HG03439 (cell line): ENCODE measurements around the gene ADAMTSL1.

ENCODE experiments used
- ATAC-seq: cut with Tn5 transposase; IDR thresholded peaks from one replicate; pipeline ENCODE4 v1.9.1; 2021; ENCODE audit warnings: mild to moderate bottlenecking, moderate library complexity; ENCODE audit not compliant: unreplicated experiment

Gene ADAMTSL1

DNA sequence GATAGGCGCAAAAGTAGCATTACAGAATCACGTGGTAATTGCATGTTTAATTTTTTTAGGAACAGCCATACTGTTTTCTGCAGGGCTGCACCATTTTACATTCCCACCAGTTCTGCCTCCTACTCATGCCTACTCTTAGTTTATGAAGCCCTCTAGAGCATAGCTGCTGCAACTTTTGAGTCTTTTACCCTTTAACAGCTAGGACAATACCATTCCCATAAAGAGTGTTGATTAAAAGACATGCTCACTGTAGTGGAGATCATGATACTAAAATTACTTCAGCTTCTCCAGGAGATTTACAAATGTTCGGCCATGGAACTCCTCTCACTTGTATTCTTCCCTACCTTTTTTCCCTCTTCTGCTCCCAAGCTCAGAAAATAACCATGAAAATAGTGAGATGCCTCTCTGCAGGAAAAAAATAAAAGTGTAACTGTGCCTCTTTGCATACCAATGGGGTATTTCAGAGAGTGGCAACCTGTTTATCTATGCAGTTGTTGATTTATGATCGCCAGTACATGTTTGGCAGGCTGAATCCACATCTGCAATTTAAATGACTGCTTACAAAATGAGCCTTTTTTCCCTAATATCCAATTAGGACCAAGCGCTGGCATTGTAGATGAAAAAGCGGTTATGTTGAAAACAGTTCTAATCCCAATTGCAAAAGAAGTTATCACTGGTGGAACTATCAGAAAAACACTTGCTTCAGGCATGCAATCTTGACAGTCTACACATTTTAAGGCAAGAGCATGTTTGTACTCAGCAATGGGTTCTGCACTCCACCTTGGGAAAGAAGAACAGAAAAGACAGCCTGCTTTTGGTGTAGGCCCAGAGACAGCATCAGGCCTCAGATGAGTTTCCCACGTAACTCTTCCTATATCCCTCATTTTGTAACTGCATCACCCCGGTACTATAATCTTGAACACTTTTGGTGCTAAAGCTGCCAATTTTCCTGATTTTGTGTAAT lies 131.1 kb downstream of the ADAMTSL1 start:
- ATAC-seq = no peak

DNA sequence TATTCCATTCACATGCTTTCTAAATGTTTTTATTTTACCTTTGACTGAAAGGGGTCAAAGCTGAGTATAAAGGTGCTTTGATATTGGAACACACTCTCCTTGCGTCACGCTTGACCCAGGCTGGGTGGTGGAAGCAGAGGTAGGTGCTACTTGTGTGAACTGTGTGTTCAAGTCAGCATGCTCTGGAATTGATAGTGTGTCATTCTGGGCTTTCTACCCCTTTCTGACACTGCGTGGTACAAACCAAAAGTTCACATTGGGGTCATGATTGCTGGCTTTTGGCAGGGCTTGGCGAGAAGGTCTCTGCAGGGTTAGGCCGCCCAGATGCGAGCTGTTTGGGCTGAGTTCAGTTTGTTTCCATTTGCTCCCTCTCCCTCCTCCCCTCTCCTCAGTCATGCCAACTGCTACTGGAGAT lies 131.8 kb downstream of the ADAMTSL1 start:
- no peak for ATAC-seq

DNA sequence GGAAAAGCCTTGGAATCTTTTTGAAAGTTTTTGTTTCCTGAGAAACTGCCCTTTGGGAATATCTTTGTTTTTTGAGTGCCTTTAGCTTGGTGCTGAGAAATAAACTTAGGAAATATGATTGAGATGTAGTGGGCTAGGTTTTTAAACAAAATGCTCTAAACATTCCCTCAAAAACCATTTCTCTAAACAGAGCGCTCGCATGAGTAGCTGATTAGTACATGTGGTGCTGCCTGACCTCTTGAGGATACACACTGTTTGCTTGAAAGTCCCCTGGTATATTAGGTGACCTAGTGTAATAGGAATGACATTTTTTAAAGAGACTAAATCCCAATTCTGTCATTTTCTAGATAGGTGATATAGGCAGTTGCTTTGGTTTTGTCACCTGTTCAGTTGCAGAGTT lies 132.3 kb downstream of the ADAMTSL1 start:
- ATAC-seq = no peak

DNA sequence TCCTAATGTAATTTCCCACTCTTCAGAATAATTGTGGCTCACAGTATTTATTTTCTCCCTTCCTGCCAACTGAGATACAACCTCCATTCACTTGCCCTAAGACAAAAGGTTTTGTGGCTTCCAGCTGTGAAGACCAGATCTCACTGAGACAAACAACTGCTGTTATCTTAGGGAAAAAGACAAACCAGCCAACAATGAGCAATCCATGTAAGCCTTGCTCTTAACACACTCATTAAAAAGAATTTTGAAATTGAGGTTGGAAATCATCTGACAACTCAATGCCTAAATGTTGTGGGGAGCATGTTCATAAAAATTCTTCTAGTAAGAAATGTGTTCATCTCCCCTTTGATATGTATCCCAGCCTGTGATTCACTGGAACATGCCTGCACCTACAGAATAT lies 132.9 kb downstream of the ADAMTSL1 start:
- no peak for ATAC-seq

DNA sequence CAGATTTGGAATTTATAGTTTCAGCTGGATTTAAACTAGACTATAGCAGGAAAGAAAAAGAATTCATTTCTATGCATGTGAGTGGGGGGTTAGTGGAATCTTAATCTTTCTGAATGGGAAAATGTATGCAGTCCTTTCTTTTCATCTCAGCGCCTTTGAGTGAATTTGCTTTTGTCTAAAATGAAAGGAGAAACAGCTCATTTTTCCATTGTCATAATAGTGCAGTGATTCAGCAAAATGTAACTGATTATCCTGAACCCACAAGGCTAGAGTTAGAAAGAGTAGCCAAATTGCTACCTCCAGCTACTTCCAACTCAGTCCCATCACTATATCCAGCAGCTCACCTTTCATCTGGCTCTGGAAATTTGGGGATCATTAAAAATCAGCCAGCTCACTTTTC lies 134.4 kb downstream of the ADAMTSL1 start:
- ATAC-seq = no peak

DNA sequence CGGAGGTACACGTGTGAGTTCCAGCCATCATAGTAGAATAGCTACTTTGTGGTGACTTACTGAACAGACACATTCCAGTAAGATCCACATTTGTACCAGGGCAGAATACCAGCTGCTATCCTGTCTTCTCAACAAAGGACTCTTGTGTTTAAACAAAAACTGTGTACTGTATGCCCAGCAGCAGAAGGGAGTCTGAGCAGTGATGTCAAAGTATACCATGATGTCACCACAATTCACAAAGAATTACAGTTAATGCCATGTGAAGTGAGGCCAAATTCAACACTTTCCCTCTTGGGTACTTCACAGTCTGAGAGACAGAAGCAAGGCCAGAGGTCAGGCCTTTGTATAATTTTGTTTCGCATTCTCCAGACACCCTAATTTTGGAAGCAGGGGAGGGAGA lies 137.0 kb downstream of the ADAMTSL1 start:
- no peak for ATAC-seq

DNA sequence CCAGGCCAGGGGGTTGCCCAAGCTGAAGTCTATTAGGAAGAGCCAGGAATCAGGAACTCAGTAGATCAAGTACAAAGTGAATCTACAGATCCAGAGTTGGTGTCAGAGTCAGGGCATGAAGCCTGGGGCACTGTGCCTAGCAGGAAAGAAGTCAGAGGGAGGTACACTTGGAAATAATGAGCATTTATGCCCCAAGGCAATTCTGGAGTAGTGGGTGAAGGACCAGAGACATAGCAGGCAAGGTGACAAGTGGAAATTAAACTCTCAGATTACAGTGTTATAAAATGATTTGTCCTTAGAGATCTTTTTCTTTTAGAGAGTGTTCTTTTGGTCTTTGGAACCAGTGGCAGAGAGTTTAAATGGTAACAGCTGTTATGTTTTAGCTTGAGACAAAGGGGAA lies 138.0 kb downstream of the ADAMTSL1 start:
- no peak for ATAC-seq

DNA sequence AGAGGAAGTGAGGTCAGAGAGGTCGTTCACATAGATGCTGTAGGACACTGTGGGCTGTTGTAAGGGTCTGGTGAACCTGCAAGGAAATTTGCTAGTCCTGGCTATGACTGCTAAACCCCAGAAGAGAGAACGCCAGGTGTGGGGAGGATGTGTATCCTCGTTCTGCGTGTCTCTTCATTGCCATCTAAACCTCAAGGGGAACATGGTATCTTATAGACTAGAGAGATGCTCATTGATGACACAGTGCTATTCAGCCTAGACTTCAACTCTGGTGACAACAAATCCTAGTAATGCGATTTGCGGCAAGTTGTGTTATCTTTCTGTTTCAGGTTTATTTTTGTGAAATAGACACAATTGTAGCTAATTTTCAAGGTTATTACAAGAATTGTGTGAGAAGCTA lies 140.2 kb downstream of the ADAMTSL1 start:
- no peak for ATAC-seq

DNA sequence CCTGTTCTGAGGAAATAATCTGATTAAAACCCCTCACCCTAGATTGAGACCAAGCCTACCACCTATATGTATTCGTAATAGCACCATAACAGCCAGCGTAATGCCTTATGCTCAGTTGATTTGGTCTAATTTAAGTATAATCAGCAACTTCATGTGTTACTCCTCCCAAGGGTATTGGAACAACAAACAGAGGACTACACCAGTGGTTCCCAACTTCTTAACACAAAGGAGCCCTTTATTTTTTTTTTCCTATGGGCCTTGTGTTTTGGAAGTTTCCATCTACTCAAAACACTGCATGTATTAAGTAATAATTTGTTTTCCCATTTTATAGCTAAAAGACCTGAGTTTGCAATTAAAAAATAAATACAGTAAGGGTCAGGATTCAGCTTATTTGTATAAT lies 140.7 kb downstream of the ADAMTSL1 start:
- no peak for ATAC-seq

DNA sequence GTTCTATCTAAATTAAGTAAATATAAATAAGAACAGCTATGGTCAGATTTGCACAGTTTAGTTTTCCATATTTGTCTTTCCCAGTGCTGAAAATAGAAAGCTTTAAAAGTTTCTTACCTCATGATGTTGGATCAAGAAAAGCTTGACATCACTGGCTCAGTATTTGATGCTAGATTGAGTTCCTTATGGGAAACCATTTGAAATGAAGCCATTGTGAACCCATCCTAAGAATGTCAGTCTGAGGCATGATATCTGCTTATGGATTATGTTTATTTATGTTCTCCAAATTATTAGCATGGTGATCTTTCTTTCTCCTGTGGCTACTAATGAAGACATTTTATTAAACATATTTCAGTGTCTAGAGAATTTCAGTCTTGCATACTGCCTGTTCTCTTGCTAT lies 143.0 kb downstream of the ADAMTSL1 start:
- ATAC-seq = no peak

DNA sequence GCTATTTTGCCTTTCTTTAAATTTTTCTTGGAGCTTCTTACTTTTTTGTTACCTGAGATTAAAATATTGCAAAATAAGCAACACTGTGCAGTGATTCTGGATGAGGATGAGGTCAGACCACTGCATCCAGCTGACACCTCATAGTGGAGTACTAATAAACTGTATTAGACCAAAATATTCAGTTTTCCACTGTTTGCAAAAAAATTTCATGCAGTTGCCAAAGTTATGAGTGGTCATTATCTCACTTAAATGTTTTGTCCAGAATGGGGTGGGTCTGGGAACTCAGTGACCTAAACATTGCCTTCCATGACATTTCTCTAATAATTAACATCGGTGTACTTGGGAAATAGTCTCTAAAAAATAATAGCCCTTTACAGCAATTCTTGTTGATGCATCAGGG lies 143.8 kb downstream of the ADAMTSL1 start:
- ATAC-seq = no peak

DNA sequence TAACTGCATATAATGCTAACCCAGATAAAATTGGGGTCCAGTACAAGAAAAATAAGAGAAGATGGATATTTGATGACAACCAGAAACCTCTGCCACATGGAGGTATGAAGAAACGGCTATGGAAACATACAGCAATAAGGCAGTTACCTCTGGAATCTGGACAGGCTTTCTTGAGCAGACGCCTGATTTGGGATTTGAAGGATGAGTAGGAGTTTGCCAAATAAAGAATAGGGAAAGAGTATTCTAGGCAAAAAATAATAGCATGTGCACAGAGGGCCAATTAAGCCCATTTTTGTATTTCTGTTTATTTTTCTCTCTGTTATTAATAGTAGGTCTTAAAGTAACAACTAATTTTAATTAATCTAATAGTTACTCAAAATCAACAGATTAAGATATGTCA lies 144.9 kb downstream of the ADAMTSL1 start:
- no peak for ATAC-seq

DNA sequence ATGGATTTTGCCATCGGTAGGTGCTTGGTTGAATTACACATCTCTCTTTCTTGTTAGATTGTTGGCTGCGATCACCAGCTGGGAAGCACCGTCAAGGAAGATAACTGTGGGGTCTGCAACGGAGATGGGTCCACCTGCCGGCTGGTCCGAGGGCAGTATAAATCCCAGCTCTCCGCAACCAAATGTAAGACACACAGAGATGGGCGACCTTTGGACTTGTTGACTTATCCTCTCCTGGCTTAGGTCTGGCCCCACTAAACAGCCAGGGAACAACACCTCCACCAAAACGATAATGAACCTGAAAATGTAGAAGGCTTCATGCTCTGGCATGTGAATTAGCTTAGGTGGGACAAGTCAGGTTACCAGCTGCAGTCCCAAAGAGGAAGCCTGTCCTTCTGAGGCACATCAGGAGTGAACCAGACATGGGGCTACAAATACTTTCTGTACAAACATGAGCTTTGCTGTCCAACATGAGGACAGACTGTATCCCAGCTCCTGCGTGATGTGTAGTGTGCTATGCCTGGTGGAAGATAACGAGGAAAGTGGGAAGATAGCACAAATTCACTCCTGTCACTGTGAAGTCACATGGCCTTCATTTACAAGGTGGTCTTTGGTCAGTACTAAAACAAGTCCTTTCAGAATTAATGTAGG lies 148.4 kb downstream of the ADAMTSL1 start:
- no peak for ATAC-seq

DNA sequence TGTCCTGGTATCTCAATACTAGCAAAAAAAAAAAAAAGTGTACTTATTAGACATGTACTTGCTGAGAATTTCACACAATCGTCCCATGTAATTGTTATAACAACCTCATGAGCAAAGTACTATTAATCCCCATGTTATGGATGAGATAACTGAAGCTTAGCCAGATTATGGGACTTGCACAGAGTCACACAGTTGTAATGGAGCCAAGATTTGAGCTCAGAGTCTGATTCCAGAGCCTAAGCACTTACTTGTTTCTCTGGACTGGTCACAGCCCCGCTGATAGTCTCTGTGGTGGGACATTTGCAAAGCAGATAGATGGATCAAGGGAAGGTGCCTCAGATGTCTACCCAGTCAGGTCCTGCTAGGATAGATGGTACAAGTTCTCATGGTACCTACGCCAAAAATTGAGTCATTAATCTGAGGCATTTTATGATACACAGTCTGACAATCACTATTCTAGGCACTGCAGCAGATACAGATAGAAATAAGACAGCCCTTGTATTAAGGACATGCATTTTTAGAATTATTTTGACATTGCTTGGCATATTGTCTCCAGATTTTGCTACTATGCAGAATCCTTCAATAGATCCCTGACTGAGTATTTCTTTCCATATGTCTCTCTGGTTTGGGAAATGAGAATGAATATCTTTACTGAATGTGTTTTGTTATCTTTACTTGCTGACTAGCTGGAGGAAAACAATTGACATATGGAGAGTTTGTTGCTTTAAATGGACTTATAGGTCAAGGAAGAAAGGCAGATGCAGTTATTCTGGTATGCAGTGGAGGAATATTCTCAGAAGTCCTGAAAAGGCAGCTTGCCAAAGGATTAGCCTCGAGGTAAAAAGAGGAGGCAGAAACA lies 149.5 kb downstream of the ADAMTSL1 start:
- no peak for ATAC-seq

DNA sequence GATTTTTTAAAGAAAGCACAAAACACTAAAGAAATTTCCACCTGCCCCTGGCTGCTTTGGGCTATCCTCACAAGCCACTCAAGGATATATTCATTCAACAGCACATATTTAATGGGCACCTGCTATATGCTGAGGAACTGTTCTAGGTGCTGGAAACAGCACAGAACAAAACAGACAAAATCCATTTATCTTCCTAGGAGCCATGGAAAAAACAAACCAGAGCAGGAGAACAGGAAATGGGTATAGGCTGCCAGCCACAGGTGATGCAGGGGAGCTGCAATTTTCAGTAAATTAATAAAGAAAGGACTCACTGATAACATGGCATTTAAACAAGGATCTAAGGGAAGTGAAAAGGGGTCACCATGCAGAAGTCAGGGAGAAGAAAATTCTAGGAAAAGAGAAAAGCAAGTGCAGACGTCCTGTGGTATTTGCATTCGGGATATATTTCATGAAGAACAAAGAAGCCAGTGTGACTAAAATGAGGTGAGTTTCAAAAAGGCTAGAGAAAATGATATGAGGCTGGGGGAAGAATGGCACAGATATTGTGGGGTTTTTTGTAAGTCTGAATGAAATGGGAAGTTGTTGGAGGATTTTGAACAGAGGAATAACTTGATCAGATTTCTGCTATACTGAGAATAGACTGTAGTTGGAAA lies 152.2 kb downstream of the ADAMTSL1 start:
- no peak for ATAC-seq

DNA sequence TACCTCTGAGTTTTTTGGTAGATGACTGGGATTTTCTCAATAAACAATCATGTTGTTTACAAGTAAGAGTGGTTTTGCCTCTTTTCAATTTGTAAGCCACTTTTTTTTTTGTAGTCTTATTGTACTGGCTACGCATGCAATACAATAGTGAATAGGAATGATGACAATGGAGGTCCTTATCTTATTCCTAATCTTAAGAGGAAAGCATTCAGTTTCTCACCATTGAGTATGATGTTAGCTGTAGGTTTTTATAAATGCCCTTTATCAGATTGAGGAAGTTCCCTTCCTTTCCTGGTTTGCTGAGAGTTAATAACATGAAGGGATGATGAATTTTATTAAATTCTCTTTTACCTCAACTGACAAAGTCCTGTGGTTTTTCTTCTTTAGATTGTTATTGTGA lies 155.2 kb downstream of the ADAMTSL1 start:
- no peak for ATAC-seq

DNA sequence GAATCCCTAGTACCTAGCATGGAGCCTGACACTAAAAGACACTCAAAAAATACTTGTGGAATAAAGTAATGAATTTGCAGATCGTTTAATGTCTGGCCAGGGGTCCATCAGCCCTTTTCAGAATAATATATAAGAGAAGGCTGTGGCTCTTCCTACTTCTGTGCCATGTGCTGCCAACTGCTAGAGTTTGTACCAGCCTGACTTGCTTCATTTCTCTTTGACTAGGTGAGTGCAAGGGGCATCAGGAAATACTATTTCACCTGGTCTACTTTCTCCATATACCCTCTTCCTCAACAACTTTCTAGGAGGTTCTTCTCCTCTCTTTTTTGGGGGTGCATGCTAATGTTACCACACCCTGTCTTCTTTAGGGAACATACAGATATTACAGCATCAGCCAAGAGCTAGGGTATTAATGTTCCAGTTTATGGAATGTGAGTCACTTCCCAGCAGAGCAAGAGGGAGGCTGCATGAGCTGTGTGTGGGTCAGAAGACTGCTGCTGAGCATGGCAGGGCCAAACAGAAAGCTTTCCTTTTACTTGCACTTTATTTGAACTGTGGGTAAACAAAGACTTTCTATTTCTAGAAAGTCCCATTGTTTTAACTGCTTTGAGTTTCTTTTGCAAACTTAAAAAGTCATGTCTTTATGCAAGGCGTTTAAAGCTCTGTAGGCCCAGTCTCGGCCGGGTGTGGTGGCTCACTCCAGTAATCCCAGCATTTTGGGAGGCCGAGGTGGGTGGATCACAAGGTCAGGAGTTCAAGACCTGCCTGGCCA lies 158.9 kb downstream of the ADAMTSL1 start:
- ATAC-seq = no peak

DNA sequence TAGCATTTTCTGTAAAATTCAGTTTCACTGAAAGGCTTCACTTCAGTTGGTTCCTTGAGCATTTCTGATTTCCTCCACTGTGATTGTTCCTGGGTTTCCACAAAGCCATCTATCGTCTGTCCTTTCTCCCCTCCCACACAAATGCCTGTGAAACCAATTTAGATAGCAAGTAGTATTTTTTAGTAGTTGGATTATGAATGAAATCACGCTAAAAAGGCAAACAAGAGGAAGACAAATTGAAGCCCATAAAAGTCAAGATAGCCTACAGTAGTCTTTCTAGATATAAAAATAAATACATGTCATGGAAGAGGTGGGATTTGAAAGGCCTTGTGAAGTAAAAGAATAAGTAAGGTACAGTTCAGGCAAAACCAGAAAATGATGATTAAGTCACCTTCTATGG lies 162.8 kb downstream of the ADAMTSL1 start:
- ATAC-seq = no peak

DNA sequence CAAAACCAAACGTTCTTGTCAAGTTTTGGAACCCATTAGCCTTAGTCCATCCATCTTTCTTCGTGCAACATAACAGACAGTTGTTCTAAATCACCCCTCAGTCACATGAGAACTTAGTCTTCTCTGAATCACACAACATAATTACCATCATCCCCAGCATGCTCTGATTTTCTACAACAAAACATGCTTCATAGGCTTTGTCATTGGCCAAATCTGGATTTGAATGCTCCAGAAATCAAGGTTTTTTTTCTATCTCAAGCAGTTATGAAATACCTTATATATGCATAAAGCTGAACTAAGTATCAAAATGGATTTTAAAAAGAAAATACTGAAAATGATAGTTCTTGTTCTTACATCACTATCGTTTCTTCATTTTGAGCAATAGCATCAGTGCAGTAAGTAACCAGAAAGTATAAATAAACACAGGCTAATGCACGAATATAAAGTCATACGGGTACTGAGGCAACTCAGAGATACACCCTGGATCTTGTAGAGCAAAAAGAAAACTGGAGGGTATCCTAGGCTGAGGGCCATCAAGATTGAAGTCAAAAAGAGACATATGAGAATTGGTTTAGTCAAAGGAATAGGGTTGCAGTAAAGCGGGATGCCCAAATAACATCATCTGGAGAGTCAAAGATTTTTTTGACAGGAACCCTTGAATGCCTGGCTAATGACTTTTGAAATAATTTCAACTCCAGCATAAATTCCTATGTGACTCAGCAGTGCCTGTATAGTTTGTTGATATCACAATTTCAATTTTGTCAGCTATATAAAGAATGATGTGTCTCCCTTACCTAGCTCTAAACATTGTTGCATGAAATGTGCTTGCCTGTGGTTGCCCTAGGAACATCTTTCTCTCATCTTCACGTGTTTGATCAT lies 164.7 kb downstream of the ADAMTSL1 start:
- no peak for ATAC-seq
